HG03064 (cell line): ENCODE measurements around the gene NMD3.

Source experiments
- ATAC-seq: cut with Tn5 transposase; IDR thresholded peaks from one replicate; pipeline ENCODE4 v1.9.1; 2021; ENCODE audit warnings: low read depth; ENCODE audit not compliant: unreplicated experiment

NMD3 gene

DNA sequence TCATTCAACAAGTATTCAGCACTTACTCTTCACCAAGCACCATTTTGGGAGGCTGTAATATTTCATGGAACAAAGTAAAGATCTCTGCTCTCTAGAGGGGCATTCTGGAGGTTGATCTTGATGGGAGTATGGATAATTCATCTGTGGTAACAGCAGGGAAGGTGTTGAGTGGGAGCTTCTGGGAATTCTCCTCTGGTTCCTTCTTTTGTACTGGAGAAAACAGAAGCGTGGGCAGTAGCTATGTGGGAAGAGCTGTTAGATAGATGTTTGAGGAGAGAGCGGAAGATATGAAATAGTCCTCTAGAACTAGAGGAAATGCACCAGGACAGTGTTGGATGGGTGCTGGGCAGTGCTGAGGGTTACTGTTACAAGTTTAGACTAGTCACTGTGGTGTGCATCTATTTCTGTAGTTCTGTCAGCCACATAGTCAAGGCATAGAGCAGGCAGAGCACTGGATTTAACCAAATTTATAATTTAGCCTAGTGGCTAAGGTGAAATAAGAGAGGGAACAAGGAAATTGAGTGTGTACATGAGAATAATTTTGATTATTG, 9.6 kb downstream of the NMD3 start:
- ATAC-seq: no peak

DNA sequence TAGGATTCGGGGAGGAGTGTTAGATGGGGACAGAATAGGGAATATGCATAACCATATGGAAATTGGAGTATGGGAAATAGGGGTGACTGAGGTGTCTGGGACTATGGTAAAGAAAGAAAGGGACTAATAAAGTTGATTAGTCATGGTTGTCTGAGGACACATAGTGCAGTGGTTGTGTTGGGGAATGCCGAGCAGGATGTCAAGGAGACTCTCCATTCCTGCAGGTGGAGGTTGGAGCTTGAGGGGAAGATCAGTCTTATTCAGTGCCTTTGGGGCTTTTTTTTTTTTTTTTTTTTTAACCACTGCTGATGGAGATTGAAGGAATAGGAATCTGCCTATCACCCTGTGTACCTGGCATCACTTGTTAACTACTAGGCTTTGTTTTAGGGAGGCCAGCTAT, 10.8 kb downstream of the NMD3 start:
- ATAC-seq: no peak

DNA sequence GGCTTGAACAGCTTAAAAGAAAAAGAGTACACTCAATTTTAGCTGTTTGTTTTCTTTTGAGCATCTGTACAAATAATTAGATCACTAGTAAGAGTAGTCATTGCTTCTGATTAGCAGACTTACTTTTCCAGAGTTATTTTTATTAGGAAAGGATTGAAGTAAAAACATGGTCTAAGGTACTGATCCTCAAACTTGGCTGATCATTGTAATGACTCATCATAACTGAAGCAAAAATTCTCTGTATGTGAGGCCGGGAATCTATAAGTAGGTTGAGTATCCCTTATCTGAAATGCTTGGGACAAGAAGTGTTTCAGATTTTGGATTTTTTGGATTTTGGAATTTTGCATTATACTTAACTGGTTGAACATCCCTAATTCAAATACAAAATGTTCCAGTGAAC, 12.4 kb downstream of the NMD3 start:
- ATAC-seq: no peak

DNA sequence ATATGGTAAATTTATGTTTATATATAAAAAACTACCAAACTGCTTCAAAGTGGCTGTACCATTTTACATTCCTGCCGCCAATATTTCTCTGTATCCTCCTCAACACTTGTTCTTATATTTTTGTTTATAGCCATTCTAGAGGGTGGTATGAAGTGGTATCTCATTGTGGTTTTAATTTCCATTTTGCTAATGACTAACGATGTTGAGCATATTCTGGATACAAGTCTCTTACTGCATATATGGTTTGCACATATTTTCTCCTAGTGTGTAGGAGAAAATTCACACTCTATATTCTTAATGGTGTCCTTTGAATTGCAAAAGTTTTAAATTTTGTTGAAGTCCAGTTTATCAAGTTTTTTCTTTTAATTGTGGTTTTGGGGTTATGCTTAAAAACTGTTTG, 15.1 kb downstream of the NMD3 start:
- ATAC-seq: no peak

DNA sequence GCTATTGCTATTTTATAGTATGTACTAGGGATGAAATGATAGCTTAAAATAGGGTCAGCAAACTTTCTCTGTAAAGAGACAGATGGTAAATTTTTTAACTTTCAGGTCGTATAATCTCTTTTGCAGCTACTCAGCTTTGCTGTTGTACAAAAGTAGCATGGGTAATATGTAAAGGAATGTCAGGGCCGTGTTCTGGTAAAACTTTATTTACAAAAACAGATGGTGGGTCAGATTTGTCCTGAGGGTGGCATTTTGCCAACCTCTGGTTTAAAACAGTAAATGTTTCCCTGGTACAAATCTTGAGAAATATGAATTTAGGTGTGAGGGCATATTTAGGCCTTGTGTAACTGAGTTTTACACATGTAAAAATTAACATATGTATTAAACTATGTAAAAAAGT, 18.6 kb downstream of the NMD3 start:
- ATAC-seq: no peak

DNA sequence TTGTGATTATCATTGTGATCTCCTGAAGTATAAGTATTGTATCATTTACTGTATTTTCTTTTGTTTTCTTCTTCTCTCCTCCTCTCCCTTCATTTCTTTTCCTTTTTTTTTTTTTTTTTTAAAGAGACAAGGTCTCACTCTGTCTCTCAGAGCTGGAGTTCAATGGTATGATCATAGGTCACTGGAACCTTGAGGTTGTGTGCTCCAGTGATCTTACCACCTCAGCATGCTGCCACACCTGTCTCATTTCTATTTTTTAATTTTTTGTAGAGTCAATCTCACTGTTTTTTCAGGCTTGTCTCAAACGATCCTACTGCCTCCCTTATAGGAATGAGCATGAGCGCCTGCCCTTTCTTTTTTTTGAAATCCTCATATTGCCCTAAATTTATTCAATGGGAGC, 23.4 kb downstream of the NMD3 start:
- ATAC-seq: no peak

DNA sequence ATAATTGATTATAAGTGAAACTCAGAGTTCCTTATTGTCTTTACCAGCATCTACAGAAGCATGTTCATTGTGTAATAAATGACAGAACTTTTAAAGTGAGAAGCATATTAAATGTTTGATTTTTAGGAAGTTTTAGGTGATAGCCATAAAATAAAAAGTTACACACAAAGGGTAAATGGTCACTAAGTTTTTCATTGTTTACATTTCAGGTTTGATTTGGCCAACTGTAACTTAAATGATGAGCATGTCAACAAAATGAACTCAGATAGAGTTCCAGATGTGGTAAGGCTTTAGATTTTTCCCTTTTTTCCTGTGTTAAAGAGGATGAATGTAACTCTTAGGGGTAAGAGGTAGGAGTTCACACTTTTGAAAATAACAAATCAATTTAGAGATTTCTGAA, 25.9 kb downstream of the NMD3 start:
- no peak for ATAC-seq

DNA sequence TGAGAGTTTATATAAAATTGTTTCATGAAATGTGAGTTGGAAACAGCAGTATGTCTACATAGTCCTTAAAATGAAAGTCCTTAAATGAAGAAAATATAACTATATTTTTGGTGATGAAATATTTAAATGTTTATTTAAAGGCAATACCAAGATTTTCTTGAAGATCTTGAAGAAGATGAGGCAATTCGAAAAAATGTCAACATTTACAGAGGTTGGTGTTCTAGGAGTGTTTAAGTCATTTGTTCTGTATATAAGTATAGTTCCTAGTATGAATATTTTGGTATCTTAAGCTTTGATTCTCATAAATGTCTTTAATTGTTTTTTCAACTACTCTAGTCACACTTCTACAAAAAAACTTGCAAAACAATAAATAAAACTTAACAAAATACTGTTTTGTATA, 29.0 kb downstream of the NMD3 start:
- no peak for ATAC-seq

DNA sequence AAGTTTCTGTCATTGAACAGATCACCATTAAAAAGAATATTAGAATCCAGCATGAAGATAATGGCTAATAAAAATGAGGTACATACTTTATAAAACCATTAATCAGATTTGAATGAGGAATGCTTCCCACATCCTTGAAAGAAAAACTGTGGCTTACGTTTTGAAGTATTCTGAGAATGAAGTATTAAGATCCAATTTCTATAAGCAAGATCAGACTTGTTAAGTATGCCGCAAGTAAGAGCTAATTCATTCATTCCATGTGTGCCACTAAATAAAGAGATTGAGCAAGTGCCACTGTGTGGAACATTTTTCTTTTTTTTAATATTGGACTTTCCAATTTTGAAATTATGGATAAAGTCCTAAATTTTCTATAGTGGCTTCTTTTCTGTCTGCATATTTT, 30.6 kb downstream of the NMD3 start:
- no peak for ATAC-seq

DNA sequence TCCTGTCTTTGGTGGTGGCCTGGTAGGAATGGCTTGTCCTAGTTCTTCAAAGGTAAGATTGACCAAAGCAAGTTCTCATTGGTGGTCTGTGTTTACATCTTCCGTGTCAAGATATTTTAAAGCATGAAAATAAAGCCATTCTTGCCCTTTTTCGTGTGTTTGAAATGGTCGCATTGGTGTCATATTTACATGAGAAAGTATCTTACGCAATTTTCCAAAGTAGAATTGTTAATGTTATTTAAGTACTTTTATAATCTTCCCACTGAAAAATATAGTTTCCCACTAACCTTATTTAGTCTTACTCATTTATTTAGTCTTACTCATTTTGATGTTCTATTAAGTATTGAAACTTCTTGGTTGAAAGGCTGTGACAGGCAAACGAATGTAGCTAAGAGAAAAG, 31.0 kb downstream of the NMD3 start:
- ATAC-seq: no peak

DNA sequence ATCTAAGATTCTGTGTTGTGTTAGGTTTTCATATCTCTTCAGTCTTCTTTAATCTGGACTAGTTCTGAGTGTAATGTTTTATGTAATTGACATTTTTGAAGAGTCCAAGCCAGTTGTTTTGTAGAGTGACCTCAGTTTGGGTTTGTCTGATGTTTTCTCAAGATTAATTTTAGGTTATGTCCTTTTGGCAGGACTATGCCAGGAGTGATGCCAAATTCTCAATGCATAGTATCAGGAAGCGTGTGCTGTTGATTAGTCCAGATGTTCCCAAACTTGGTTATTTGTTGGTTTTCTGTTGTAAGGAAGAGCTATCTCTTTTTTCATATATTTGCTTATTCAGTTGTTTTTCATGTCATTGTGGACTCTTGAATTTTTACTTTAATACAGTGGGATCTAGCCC, 32.6 kb downstream of the NMD3 start:
- no peak for ATAC-seq

DNA sequence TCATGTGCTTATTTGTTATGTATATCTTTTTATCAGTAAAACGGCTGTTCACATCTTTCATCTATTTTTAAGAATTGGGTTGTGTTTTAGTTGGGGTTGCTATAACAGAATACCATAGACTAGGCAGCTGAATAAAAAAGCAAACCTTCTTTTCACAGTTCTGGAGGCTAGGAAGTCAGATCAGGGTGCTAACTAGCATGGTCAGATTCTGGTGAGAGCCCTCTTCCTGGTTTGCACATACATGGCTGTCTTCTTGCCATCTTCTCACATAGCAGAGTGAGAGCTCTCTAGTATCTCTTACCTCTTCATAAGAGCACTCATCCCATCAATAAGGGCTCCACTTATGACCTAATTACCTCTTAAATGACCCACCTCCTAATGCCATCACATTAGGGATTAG, 33.8 kb downstream of the NMD3 start:
- ATAC-seq: no peak

DNA sequence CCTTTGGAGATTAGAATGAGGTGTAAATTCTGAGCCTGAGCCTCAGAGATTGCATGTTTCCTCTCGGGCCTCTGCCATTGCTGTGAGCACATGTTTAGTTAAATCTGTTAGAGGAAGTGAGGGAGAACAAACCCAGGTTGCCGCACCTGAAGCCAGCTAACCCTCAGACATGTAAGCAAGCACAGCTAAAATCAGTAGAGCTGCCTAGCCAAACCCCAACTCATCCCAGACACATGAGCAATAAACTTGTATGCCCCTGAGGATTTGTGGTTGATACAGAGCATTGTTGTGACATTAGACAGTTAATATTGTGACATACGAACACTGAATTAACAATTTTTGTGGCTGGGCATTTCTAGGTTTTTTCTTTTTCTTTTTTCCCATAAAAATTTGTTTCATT, 41.9 kb downstream of the NMD3 start:
- no peak for ATAC-seq

DNA sequence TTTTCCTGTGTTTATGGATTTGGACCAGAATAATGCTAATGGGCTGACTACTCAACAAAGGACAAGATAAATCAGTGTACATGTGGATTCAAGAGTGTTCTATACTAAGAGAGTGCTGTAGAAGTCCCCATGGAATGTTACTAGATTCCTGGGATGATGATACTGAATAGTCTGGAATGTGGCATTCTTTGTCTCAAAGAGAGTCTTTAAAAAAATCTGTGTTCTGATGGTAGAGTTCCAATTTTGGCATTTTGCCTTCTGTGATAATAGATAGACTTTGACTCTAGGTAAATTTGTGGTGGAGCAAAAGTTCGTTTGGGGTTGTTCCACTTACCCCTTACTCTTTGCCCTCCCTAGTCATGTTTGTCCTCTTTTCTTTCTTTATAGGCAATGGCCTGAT, 43.7 kb downstream of the NMD3 start:
- no peak for ATAC-seq

DNA sequence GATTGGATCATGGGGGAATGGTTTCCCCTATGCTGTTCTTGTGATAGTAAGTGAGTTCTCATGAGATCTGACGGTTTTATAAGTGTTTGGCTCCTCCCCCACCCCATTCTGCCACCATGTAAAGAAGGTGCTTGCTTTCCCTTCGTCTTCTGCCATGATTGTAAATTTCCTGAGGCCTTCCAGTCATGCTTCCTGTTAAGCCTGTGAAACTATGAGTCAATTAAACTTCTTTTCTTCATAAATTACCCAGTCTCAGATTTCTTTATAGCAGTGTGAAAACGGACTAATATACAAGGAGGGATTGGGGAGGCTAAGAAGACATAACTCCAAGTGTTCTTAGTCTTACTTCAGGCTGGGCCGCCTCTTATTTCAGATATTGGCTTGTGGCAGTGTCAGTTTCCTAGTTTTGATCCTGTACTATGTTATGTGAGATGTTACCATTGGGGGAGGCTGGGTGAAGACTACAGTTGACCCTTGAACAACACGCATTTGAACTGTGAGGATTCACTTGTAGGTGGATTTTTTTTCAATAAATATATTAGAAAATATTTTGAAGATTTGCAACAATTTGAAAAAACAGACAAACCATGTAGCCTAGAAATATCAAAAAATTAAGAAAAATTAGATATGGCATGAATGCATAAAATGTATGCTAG, 44.9 kb downstream of the NMD3 start:
- ATAC-seq: no peak

DNA sequence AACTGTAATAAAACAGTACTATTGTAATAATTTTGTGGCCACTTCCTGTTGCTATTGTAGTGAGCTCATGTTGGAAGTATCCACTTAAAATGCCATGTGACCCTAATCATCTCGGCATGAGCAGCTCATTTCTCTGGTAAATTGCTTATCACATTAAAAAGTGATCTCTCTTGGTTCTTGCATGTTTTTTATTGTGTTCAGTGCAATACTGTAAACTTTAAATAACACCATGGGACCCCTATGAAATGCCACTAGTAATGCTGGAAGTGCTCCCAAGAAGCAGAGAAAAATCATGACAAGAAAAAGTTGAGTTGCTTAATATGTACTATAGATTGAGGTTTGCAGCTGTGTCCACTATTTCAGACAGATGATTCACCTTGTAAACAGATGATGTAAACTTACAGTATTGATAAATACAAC, 45.6 kb downstream of the NMD3 start:
- ATAC-seq: no peak

DNA sequence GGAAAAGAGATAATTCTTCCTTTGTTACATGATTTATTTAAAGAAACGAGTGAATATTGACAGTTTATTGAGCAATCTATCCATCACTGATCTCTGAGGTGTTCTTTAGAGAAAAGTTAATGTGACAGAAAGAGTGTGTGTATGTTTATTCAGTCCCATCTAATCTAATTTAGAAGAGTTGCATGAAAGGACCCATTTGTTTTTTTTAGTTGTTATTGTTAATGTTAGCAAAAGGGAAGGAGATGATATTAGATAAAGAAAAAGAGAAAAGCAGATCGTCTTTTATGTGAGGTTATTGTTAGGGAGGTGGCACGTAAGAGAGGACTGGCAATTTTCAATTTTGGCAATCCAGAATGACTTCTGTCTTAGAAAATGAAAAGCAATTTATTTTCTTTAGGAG, 46.5 kb downstream of the NMD3 start:
- ATAC-seq: no peak

DNA sequence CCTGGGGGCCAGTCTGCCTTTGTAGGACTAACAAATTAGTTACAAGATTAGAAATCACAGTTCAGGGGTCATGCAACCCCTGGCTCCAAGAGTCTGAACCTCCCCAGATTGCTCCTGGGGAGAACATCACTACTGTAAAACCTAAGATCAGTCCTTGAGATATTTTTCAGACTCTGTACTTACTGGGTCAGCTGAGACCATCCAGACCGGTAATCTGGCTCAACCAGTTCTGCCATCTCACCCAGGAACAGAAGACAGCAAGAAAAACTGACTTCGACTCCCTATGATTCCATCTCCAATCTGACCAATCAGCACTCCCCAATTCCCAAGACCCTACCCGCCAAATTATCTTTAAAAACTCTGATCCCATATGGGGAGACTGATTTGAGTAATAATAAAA, 47.5 kb downstream of the NMD3 start:
- no peak for ATAC-seq

DNA sequence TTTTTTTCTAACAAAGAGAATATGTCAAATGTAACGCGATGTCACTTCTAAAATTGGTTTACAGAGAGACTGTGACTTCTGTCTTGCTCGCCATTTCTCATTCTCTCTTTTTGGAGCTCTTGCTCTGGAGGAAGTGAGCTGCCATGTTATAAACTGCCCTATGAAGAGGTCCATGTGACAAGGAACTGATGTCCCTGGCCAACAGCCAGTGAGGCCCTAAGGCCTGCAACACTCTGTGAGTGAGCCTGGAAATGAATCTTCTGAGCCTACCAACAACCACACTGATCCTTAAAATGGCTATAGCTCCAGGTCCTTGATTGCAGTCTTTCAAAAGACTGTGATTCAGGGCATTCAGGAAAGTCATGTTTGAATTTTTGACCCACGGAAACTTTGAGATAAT, 49.9 kb downstream of the NMD3 start:
- ATAC-seq: no peak

DNA sequence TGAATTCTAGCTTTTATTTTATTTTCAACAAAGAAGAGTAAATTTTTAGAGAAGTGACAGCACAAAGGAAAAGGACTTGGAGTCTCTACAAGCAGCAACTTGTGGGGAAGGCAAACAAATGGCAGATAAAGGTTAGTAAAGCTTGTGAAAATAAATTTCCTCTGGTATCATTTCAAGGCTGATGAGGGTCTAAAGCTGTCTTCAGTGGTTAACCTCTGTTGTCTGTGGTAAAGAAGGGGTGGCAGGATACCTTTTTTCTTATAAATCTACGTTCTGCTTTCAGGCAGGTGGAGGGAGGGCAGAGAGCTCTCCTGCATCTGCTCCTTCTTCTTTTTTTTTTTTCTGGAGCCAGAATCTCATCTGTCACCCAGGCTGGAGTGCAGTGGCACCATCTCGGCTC, 50.5 kb downstream of the NMD3 start:
- ATAC-seq: no peak

DNA sequence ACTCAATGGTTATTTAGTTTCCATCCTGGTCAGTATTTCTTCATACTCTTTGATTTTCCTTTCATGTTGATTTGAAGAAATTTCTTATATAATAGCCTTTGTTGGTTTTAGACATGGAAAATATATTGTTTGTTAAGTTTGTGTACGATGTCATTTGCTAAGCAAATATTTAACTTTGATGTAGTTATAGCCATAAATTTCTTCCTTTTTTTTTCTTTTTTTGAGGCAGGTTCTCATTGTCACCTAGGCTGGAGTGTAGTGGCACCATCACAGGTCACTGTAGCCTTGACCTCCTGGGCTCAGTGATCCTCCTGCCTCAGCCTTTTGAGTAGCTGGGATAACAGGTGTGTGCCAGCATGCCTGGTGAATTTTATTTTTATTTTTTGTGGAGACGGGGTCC, 51.4 kb downstream of the NMD3 start:
- ATAC-seq: no peak

DNA sequence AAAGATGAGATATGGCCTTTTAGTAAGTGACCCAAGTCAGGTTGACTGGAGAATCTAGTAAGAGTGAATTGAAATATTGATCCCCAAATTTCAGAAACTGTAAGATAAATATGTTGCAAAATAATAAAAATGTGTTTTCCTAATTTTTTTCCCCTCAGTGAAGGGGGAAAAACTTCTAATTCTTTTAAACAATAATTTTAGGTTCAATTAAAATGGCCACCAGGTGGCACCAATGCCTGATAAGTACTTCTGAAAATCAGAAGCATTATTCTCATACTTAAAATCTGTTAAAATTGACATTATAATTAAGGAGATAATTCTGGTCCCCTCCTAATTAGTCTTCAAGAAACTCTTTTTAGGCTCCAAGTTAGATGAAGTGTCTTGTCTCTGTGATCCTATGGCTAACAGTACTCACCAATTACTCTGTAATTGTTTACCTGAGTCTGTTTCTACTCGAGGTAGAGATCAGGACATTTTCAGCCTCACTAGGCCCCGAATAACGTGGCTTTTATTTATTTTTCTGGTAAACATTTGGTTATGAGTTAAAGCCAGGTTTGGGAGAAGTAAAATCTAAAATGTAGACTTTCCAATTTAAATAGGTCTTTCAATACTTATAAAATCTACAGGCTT, 52.6 kb downstream of the NMD3 start:
- ATAC-seq: no peak
